Sigmoid colon (tissue), 7 donors: ENCODE results near the gene TTC21B. TPM values are rescaled to one million over a fixed set of nuclear protein-coding genes. Genes with fewer than 3 reads are reported as not detected.

Experiments used
- DNase-seq: peaks from one replicate; pipeline ENCODE4 v3.0.0-alpha.2; 2019
- H3K27ac ChIP-seq, 4 donors: fragments of 200-600 bp; sonication (generic); one replicate each; pipeline ENCODE4 v1.5.1; 2016 to 2019; ENCODE audit warnings: mild to moderate bottlenecking in 1 of 4
- H3K27me3 ChIP-seq, 3 donors: fragments of 200-600 bp; sonication (generic); one replicate each; pipeline ENCODE4 v1.5.1; 2019; ENCODE audit warnings: mild to moderate bottlenecking in 1 of 3
- H3K36me3 ChIP-seq, 4 donors: fragments of 200-600 bp; sonication (generic); one replicate each; pipeline ENCODE4 v1.5.1; 2016 to 2019
- H3K4me1 ChIP-seq, 4 donors: fragments of 200-600 bp; sonication (generic); one replicate each; pipeline ENCODE4 v1.5.1; 2017 to 2019
- H3K4me3 ChIP-seq, 4 donors: fragments of 200-600 bp; sonication (generic); one replicate each; pipeline ENCODE4 v1.5.1; 2017 to 2019; ENCODE audit warnings: mild to moderate bottlenecking in 2 of 4, moderate library complexity in 1 of 4
- H3K9me3 ChIP-seq, 4 donors: fragments of 200-600 bp in 3 of 4; sonication (generic) in 3 of 4; one replicate each; pipeline versions ENCODE4 v1.5.1 to v1.6.1; 2013 to 2019
- EP300 ChIP-seq, 4 donors: sonication (generic); formaldehyde crosslinking; IDR thresholded peaks; one replicate each; pipeline ENCODE4 v1.6.1; 2017; ENCODE audit warnings: antibody characterized with exemption in 4 of 4
- POLR2A ChIP-seq, 2 donors: fragments of 450-650 bp; IDR thresholded peaks; one replicate each; pipeline ENCODE4 v1.6.1; 2016; ENCODE audit warnings: antibody characterized with exemption in 2 of 2, mild to moderate bottlenecking in 2 of 2, moderate library complexity in 2 of 2
- POLR2AphosphoS5 ChIP-seq, 4 donors: sonication (generic); formaldehyde crosslinking; IDR thresholded peaks; one replicate each; pipeline ENCODE4 v1.6.1; 2017; ENCODE audit warnings: antibody characterized with exemption in 4 of 4
- WGBS, 2 donors: extraction: QIAGEN DNeasy Blood & Tissue Kit; methylation state at CpG; one replicate each; pipeline ENCODE4 v1.1.7; 2013; 5-methylcytosine and 5-hydroxymethylcytosine counted together
- intact Hi-C: fragments of 100-400 bp; cut with DNase I; formaldehyde crosslinking; loops from one replicate; pipeline ENCODE4 v1.15.1; 2023
- polyA plus RNA-seq, 3 donors: library from polyadenylated mRNA; stranded (reverse); fragments of 200-250 nt; gene quantifications; one replicate each; pipeline ENCODE4 v1.2.3, GENCODE V29; 2013
- total RNA-seq, 4 donors: library from RNA; depleted of rRNA; stranded (reverse); fragments of >200 nt; gene quantifications; one replicate each; pipeline ENCODE4 v1.1.0, GENCODE V29; 2016
- TF ChIP-seq, protein P1 (sequence below), 4 experiments: fragments of 450-650 bp in 3 of 4; fragments of 200-600 bp in 1 of 4; IDR thresholded peaks; one replicate each; pipeline ENCODE4 v1.5.1; 2016 to 2019; ENCODE audit warnings: antibody characterized with exemption in 4 of 4, mild to moderate bottlenecking in 3 of 4, moderate library complexity in 2 of 4
- donor health status: healthy with polysubstance abuse.
- donor health status: Bipolar disorder and iron deficiency.
- donor health status: healthy.

The TTC21B gene
- total and polyA plus RNA-seq, 7 donors = 2.4 to 33.5 (median 15.6) TPM

DNA sequence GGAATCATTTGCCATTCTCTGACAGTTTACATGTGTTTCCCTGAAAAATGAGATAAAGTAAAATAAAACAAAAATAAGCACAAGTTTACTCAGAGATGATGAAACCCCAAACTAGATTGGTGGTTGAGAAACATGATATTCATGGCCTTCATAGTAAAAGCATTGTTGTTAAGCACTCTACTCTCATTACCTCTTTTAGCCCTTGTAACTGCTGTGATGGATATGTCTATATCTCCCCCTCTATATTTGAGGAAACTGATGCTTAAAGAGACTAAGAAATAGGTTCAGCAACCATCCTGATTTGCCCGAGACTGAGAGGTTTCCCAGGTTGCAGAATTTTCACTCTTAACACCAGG lies 125.7 kb downstream of the TTC21B start:
- no peaks in the 10 kb centered on the region for H3K27me3 ChIP-seq
- no peaks in the 10 kb centered on the region for H3K9me3 ChIP-seq
- no peaks in the 10 kb centered on the region for H3K36me3 ChIP-seq
- H3K4me1 ChIP-seq = no peaks in the 10 kb centered on the region
- WGBS, 2 donors = 87 to 90% methylated on average over 1 of the region's 1 CpG
- DNase-seq = no peak
- no peak overlapping the region for H3K4me3 ChIP-seq
- intact Hi-C loops = no loop called here
- no peak for TF ChIP-seq POLR2A (IDR thresholded peaks at IDR 0.05)
- TF ChIP-seq, protein P1, sequence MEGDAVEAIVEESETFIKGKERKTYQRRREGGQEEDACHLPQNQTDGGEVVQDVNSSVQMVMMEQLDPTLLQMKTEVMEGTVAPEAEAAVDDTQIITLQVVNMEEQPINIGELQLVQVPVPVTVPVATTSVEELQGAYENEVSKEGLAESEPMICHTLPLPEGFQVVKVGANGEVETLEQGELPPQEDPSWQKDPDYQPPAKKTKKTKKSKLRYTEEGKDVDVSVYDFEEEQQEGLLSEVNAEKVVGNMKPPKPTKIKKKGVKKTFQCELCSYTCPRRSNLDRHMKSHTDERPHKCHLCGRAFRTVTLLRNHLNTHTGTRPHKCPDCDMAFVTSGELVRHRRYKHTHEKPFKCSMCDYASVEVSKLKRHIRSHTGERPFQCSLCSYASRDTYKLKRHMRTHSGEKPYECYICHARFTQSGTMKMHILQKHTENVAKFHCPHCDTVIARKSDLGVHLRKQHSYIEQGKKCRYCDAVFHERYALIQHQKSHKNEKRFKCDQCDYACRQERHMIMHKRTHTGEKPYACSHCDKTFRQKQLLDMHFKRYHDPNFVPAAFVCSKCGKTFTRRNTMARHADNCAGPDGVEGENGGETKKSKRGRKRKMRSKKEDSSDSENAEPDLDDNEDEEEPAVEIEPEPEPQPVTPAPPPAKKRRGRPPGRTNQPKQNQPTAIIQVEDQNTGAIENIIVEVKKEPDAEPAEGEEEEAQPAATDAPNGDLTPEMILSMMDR (IDR thresholded peaks at IDR 0.05) = no peak
- TF ChIP-seq EP300 (IDR thresholded peaks at IDR 0.05) = no peak
- no peak for TF ChIP-seq POLR2AphosphoS5 (IDR thresholded peaks at IDR 0.05)
- no peak overlapping the region for H3K27ac ChIP-seq

DNA sequence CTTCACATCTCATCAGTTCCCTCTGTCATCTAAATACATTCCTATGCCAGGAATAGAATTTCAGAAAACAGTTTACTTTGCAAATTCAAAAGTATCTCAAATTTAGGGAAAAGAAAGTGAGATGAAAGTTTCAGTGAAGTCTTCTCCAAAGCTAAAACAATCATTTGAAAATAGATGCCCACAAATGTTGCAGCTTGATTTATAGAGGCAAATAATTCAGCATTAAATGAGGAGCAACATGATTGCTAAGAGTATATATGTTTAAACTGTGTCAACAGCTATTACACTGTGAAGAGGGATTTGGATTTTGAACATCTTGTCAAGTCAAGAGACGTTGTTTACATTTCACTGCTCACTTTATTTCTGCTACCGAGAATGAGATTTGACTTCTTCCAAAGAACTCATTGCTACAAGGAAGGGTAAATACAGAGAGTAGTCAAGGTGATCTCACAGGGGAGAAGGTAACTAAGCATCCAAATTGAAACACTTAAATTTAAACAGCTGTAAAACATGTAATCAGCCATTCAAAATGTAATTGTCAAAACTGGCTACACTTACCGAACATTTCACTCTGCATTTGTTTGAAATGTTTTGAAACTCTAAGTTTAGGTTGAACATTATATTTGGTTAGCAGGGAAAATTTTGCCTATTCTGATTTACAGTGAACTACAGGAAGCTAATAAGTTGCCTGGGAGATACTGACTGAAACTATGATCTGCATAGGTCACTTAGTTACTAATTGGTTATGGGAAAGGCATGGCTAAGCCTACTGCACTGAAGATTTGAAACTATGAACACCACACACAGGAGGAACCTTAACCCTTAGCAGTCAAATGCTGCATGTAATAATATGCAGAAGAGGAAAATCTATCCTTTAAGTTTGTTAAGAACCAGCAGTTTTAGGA lies 126.3 kb downstream of the TTC21B start:
- H3K9me3 ChIP-seq = no peaks in the 10 kb centered on the region
- 30 to 68% methylated on average over 3 of the region's 3 CpGs for WGBS, 2 donors
- intact Hi-C loops = no loop called here

DNA sequence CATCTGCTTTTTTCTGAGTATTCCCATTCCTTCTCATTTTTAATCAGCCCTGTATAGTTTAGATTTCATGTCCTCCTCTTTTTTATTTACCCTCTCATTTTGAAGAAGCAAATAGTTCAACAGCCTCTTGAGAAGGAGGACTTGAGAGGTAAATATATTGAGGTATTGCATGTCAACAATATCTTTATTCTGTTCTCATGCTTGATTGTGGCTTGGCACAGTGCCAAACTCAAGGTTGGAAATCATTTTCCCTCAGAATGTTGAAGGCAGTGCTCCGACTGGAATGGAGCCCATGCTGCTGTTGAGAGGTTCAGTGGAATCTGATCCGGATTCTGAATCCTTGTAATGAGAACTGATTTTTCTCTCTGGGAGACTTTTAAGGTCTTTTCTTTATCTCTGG lies 128.5 kb downstream of the TTC21B start:
- H3K27me3 ChIP-seq = no peaks in the 10 kb centered on the region
- no peaks in the 10 kb centered on the region for H3K9me3 ChIP-seq
- H3K4me3 ChIP-seq = no peak overlapping the region
- TF ChIP-seq EP300 (IDR thresholded peaks at IDR 0.05) (no peak), POLR2AphosphoS5 (IDR thresholded peaks at IDR 0.05) (no peak), POLR2A (IDR thresholded peaks at IDR 0.05) (no peak)
- TF ChIP-seq, protein P1 (IDR thresholded peaks at IDR 0.05) = no peak
- no peak for DNase-seq
- intact Hi-C loops = no loop called here
- no peaks in the 10 kb centered on the region for H3K36me3 ChIP-seq
- 32 to 64% methylated on average over 2 of the region's 2 CpGs for WGBS, 2 donors
- no peak overlapping the region for H3K27ac ChIP-seq
- H3K4me1 ChIP-seq = no peaks in the 10 kb centered on the region

More for the DNA sequence above, 126.3 kb downstream of the TTC21B start:
- Histone ChIP-seq H3K27me3 (no peaks in the 10 kb centered on the region), H3K4me1 (no peaks in the 10 kb centered on the region), H3K27ac (no peak overlapping the region), H3K4me3 (no peak overlapping the region), H3K36me3 (no peaks in the 10 kb centered on the region)
- no peak for DNase-seq
- TF ChIP-seq EP300 (IDR thresholded peaks at IDR 0.05) = no peak
- TF ChIP-seq POLR2AphosphoS5 (IDR thresholded peaks at IDR 0.05) = no peak
- no peak for TF ChIP-seq POLR2A (IDR thresholded peaks at IDR 0.05)
- TF ChIP-seq, protein P1 (IDR thresholded peaks at IDR 0.05) = no peak

Other genes starting within 250 kb of the TTC21B start
- 1 to 10 TPM in 1 of 4 donors, under 1 TPM in 3; 0.16 to 1.1 (median 0.62) TPM for gene GALNT3, start 159.5 kb downstream of the TTC21B start, total RNA-seq
- 10 to 100 TPM; 16.6 to 33.5 (median 18.6) TPM for gene GALNT3, start 159.5 kb downstream of the TTC21B start, polyA plus RNA-seq
- under 1 TPM; under 0.01 to 0.36 (median 0.23) TPM for gene SCN1A, start 174.2 kb upstream of the TTC21B start, total RNA-seq
- gene SCN1A, start 174.2 kb upstream of the TTC21B start, polyA plus RNA-seq = under 1 TPM in 1 of 3 donors, not detected in 2; 0.10 TPM